Sigmoid colon (tissue), 4 donors: ENCODE data around the gene MLLT6.

Experiments used
- CTCF ChIP-seq, 4 experiments: fragments of 450-650 bp in 3 of 4; fragments of 200-600 bp in 1 of 4; IDR thresholded peaks; one replicate each; pipeline ENCODE4 v1.5.1; 2016 to 2019; ENCODE audit warnings: antibody characterized with exemption in 4 of 4, mild to moderate bottlenecking in 3 of 4, moderate library complexity in 2 of 4
- EP300 ChIP-seq, 4 donors: sonication (generic); formaldehyde crosslinking; IDR thresholded peaks; one replicate each; pipeline ENCODE4 v1.6.1; 2017; ENCODE audit warnings: antibody characterized with exemption in 4 of 4
- POLR2A ChIP-seq, 2 donors: fragments of 450-650 bp; IDR thresholded peaks; one replicate each; pipeline ENCODE4 v1.6.1; 2016; ENCODE audit warnings: antibody characterized with exemption in 2 of 2, mild to moderate bottlenecking in 2 of 2, moderate library complexity in 2 of 2

- TF ChIP-seq CTCF (IDR thresholded peaks at IDR 0.05): no peak
- no peak for TF ChIP-seq POLR2A (IDR thresholded peaks at IDR 0.05)
- no peak for TF ChIP-seq EP300 (IDR thresholded peaks at IDR 0.05)
Observed at GRCh38 chr17:38720941-38721340, 15.9 kb downstream of the MLLT6 start.
